Psoas muscle (tissue), 8 donors: ENCODE data around the gene TSC1. TPM values are rescaled to one million over a fixed set of nuclear protein-coding genes. Genes with fewer than 3 reads are reported as not detected.

Experiments used
- ATAC-seq, 4 donors: fragments of 200-7000 bp; cut with Tn5 transposase; one replicate each; pipeline ENCODE4 v1.9.1; 2020; ENCODE audit warnings: moderate library complexity in 3 of 4, mild to moderate bottlenecking in 2 of 4
- DNase-seq, 2 donors: peaks; one replicate each; pipeline ENCODE4 v3.0.0-alpha.2; 2020
- H3K27ac ChIP-seq: fragments of 200-600 bp; one replicate; pipeline ENCODE4 v1.8.0; 2022
- H3K27me3 ChIP-seq, 3 donors: fragments of 200-600 bp in 1 of 3; one replicate each; pipeline versions ENCODE4 v1.6.1 to v1.8.0; 2013 to 2022; ENCODE audit warnings: low read length in 2 of 3, mild to moderate bottlenecking in 2 of 3, moderate library complexity in 1 of 3; ENCODE audit not compliant: insufficient read depth in 3 of 3
- H3K36me3 ChIP-seq, 2 donors: fragments of 200-600 bp in 1 of 2; one replicate each; pipeline versions ENCODE4 v1.6.1 to v1.8.0; 2013 to 2022; ENCODE audit warnings: low read depth in 1 of 2, mild to moderate bottlenecking in 1 of 2, moderate library complexity in 1 of 2; ENCODE audit not compliant: insufficient read depth in 1 of 2
- H3K4me1 ChIP-seq: fragments of 200-600 bp; one replicate; pipeline ENCODE4 v1.8.0; 2022
- H3K4me3 ChIP-seq: fragments of 200-600 bp; one replicate; pipeline ENCODE4 v1.8.0; 2022; ENCODE audit warnings: mild to moderate bottlenecking
- H3K9me3 ChIP-seq: fragments of 200-600 bp; one replicate; pipeline ENCODE4 v1.8.0; 2022
- WGBS, 3 donors: extraction: QIAGEN DNeasy Blood & Tissue Kit; methylation state at CpG; one replicate each; pipeline versions ENCODE4 v1.1.6 to v1.1.7; 2013; 5-methylcytosine and 5-hydroxymethylcytosine counted together
- intact Hi-C, 2 donors: fragments of 100-400 bp; cut with DNase I; formaldehyde crosslinking; loops; one replicate each; pipeline versions ENCODE4 v1.11.0 to v1.14.2; 2022
- polyA plus RNA-seq, 3 donors: library from polyadenylated mRNA; stranded (reverse); fragments of 200-250 nt; gene quantifications; one replicate each; pipeline ENCODE4 v1.2.3, GENCODE V29; 2013
- total RNA-seq, 4 donors: library from RNA; stranded (reverse); fragmentation: NEBNext Ultra II Directional in 2 of 4; extraction: Animal tissue kit (Norgen Biotek cat#: 25700) in 2 of 4; gene quantifications; one replicate each; pipeline versions ENCODE4 v1.2.1 to v1.2.4, GENCODE V29; 2021 to 2023
- TF ChIP-seq, protein P1 (sequence below): fragments of 200-600 bp; IDR thresholded peaks from one replicate; pipeline ENCODE4 v1.8.0; 2022; ENCODE audit warnings: antibody characterized with exemption
- donor health status: healthy with polysubstance abuse.
- donor health status: DM: no; HTN: no; CAD: no; lungs with moderate emphysema.
- donor health status: Bipolar disorder and iron deficiency.
- donor health status: healthy.
- donor health status: DM: yes; HTN: yes; CAD: no.
- donor health status: DM: no; HTN: no; CAD: no.
- donor health status: DM: no; HTN: no; CAD: no.
- donor health status: DM: yes; HTN: yes; CAD: no.

The TSC1 gene
- total and polyA plus RNA-seq, 7 donors = 13.1 to 38.4 (median 26.8) TPM

DNA sequence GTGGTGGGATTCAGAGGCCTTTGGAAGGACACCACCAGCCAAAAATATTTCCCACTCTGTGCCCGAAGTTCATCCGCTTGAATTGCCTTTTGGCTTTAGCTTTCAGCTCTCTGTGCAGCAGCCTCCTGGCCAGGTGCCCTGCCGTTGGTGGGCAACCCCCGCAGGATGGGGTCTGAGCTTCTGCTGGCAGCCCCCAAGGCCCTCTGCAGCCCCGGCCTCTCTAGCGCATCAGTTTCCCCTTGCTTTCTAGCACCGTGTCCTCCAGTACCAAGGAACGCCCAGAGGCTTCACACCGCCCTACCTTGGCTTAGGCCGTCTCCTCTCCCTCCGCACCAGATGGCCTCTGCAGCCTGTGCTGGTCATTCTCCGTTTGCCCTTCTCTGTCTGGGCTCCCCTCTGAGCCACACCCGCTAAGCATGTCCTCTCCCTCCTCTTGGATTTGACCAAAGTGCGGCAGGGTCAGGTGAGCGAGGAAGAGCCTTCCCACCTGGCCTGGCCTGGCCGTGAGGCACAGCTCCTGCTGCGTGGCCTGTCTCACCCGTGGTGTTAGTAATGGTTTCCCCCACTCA, 4.2 kb upstream of the TSC1 start:
- no peak for ATAC-seq
- TF ChIP-seq, protein P1, sequence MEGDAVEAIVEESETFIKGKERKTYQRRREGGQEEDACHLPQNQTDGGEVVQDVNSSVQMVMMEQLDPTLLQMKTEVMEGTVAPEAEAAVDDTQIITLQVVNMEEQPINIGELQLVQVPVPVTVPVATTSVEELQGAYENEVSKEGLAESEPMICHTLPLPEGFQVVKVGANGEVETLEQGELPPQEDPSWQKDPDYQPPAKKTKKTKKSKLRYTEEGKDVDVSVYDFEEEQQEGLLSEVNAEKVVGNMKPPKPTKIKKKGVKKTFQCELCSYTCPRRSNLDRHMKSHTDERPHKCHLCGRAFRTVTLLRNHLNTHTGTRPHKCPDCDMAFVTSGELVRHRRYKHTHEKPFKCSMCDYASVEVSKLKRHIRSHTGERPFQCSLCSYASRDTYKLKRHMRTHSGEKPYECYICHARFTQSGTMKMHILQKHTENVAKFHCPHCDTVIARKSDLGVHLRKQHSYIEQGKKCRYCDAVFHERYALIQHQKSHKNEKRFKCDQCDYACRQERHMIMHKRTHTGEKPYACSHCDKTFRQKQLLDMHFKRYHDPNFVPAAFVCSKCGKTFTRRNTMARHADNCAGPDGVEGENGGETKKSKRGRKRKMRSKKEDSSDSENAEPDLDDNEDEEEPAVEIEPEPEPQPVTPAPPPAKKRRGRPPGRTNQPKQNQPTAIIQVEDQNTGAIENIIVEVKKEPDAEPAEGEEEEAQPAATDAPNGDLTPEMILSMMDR = no peak

DNA sequence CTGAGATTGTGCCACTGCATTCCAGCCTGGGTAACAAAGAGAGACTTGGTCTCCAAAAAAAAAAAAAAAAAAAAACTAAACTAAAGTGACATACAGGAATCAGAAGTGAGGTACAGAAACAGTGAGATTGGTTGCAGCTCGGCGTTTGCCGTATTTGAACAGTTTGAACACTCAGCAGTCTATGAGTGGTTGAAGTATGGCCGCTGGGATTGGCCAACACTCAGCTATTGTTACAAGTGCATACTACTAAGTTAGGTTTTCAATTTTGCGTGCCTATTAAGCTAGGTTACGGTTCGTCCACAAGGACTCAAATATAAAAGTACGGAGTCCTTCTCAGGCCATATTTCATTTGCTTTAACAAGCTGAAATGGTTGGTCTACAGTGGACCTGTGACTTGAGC, 3.3 kb upstream of the TSC1 start:
- DNase-seq = no peak
- ATAC-seq = no peak
- intact Hi-C loops = no loop called here

More for the DNA sequence above, 4.2 kb upstream of the TSC1 start:
- WGBS, 3 donors = 70 to 79% (median 72%) methylated on average over 18 of the region's 18 CpGs
- DNase-seq = no peak
- Histone ChIP-seq H3K9me3 (no peaks in the 10 kb centered on the region), H3K4me1 (peaks cover under 1% of the 10 kb centered on the region), H3K27me3 (no peaks in the 10 kb centered on the region), H3K27ac (no peak overlapping the region), H3K36me3 (no peaks in the 10 kb centered on the region), H3K4me3 (no peak overlapping the region)
- intact Hi-C loops = no loop called here

DNA sequence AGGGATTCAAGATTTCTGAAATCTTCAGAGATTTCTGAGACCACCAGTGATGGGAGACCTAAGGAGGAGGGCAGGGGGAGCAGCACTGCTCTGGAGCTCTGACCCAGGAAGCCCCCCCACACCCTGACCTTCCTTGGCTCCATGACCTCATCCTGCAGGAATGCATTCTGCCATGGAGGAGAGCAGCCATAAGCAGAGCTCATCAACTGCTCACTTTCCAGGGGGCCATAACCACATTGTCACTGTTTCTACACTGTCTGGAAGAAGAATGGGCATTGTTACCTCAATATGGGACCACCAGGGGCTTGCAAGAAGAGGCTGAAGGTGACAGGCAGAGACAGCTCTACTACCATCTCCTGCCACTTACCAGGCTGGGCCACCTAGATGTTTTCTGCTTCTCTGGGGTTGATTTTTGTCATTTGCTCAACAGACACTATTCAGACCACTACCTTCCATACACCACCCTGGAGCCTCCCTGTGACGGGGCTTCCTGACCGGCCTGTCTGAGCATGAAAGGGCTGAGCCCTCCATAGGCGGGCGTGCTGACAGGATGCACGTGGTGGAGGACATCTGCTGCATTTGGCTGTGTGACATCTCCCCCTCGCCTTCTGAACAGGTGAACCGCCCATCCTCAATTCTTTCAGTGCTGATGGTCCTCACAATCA, 2.3 kb upstream of the TSC1 start:
- TF ChIP-seq, protein P1 = no peak
- DNase-seq (no peak), ATAC-seq (no peak)
- Histone ChIP-seq H3K9me3 (no peaks in the 10 kb centered on the region), H3K36me3 (no peaks in the 10 kb centered on the region), H3K4me3 (no peak overlapping the region), H3K27me3 (no peaks in the 10 kb centered on the region), H3K27ac (no peak overlapping the region), H3K4me1 (peaks cover 19% of the 10 kb centered on the region)
- 78 to 80% (median 80%) methylated on average over 7 of the region's 7 CpGs for WGBS, 3 donors
- intact Hi-C loops = no loop called here

More for the DNA sequence above, 3.3 kb upstream of the TSC1 start:
- H3K27ac ChIP-seq = no peak overlapping the region
- H3K4me1 ChIP-seq = peaks cover 9% of the 10 kb centered on the region
- no peaks in the 10 kb centered on the region for H3K9me3 ChIP-seq
- H3K36me3 ChIP-seq = no peaks in the 10 kb centered on the region
- TF ChIP-seq, protein P1 = no peak
- 63 to 72% (median 70%) methylated on average over 8 of the region's 8 CpGs for WGBS, 3 donors
- H3K4me3 ChIP-seq = no peak overlapping the region
- no peaks in the 10 kb centered on the region for H3K27me3 ChIP-seq

DNA sequence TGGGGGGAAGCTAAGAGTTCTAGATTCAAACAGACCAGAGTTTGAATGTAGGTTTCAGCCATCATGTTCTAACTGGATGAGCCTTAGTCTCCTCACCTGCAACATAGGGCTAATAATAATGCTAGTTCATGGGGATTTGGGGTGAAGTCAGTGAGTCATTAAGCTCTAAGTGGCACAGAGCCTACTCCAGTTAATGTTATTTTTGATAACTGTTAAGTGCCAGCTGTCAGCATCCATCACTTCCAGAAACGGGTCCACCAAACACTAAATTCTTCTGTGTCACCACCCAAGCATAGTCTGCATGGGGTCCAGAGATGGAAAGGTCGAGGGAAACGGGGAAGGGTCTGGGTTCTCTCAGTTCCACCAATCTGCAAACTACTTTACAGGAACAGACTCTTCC, 1.8 kb upstream of the TSC1 start:
- TF ChIP-seq, protein P1 = no peak
- ATAC-seq (no peak), DNase-seq (no peak)
- H3K4me1 ChIP-seq = peaks cover 23% of the 10 kb centered on the region
- H3K4me3 ChIP-seq = no peak overlapping the region
- 33 to 43% (median 37%) methylated on average over 3 of the region's 3 CpGs for WGBS, 3 donors
- intact Hi-C loops = no loop called here
- no peaks in the 10 kb centered on the region for H3K36me3 ChIP-seq
- H3K27ac ChIP-seq = no peak overlapping the region
- no peaks in the 10 kb centered on the region for H3K27me3 ChIP-seq
- no peaks in the 10 kb centered on the region for H3K9me3 ChIP-seq
